A673 (cell line): ENCODE data around the gene AKAP8. TPM values are rescaled to one million over a fixed set of nuclear protein-coding genes. Genes with fewer than 3 reads are reported as not detected.
"Not testable (repeated sequence)": the region's sequence is repeated elsewhere in the genome, so short reads cannot be mapped to it uniquely, and the experiment has no call there.

Experiments
- BruUV-seq: library from RNA; stranded (reverse); fragments of 400-500 nt; replicated peaks from 2 replicates; lab custom pipeline; 2021; lab: Mats Ljungman, UMichigan
- CTCF ChIA-PET: fragments of 300-600 bp; sonication (Branson Sonifier 250); formaldehyde crosslinking; loops from one replicate; lab custom pipeline; 2022; ENCODE audit warnings: antibody characterized with exemption; lab: Charles Lee
- POLR2A ChIA-PET: fragments of 300-600 bp; sonication (Branson Sonifier 250); formaldehyde crosslinking; loops from one replicate; lab custom pipeline; 2022; ENCODE audit warnings: antibody characterized with exemption; ENCODE audit not compliant: low non-redundant PET; lab: Charles Lee
- DNase-seq: peaks from one replicate; pipeline ENCODE4 v3.0.0-alpha.2; 2015; ENCODE audit warnings: low spot score
- H3K27ac ChIP-seq: fragments of 200-600 bp; sonication (generic); 2 replicates; pipeline ENCODE4 v1.5.1; 2016; ENCODE audit warnings: mixed run types, low read depth, mild to moderate bottlenecking, mixed read lengths, antibody characterized with exemption, low read length; ENCODE audit not compliant: poor library complexity, severe bottlenecking
- H3K27me3 ChIP-seq: fragments of 200-600 bp; sonication (generic); replicated peaks from 2 replicates; pipeline ENCODE4 v1.6.1; 2017; ENCODE audit warnings: mixed run types, low read depth, mild to moderate bottlenecking, mixed read lengths, antibody characterized with exemption, low read length; ENCODE audit not compliant: insufficient read depth, poor library complexity
- H3K36me3 ChIP-seq: fragments of 200-600 bp; sonication (generic); 2 replicates; pipeline ENCODE4 v1.6.1; 2016; ENCODE audit warnings: mixed run types, mild to moderate bottlenecking, mixed read lengths, antibody characterized with exemption, low read length; ENCODE audit not compliant: insufficient read depth, poor library complexity, severe bottlenecking
- H3K4me1 ChIP-seq: fragments of 200-600 bp; sonication (generic); 2 replicates; pipeline ENCODE4 v1.6.1; 2017; ENCODE audit warnings: mixed run types, mild to moderate bottlenecking, mixed read lengths, antibody characterized with exemption, low read length; ENCODE audit not compliant: insufficient read depth, poor library complexity, severe bottlenecking
- H3K4me3 ChIP-seq: fragments of 200-600 bp; sonication (generic); 2 replicates; pipeline ENCODE4 v1.5.1; 2016; ENCODE audit warnings: low read depth, mixed run types, mild to moderate bottlenecking, mixed read lengths, low read length; ENCODE audit not compliant: poor library complexity, severe bottlenecking
- H3K9me3 ChIP-seq: fragments of 200-600 bp; sonication (generic); 2 replicates; pipeline ENCODE4 v1.6.1; 2016; ENCODE audit warnings: mixed run types, low read depth, mild to moderate bottlenecking, mixed read lengths, antibody characterized with exemption, low read length; ENCODE audit not compliant: poor library complexity, severe bottlenecking
- CTCF ChIP-seq: fragments of 300-800, 200-600 bp; sonication (generic); conservative IDR thresholded peaks from 2 replicates; pipeline ENCODE4 v1.5.1; 2017; ENCODE audit warnings: low read depth, mild to moderate bottlenecking, antibody characterized with exemption, low read length, moderate library complexity, mixed read lengths
- EZH2 ChIP-seq: fragments of 200-600 bp; sonication (generic); IDR thresholded peaks from 2 replicates; pipeline ENCODE4 v1.6.1; 2017; ENCODE audit warnings: borderline replicate concordance, low read depth, mild to moderate bottlenecking, mixed read lengths, antibody characterized with exemption, low read length; ENCODE audit not compliant: poor library complexity, severe bottlenecking
- intact Hi-C: fragments of 100-400 bp; cut with micrococcal nuclease; formaldehyde crosslinking; loops from one replicate; pipeline ENCODE4 v1.10.0; 2022; ENCODE audit not compliant: unreplicated experiment
- total RNA-seq: library from RNA; stranded (reverse); gene quantifications from 2 replicates; pipeline ENCODE4 v1.2.3, GENCODE V29; 2021

The AKAP8 gene
- total RNA-seq, 1 experiment from 2014 or later: 48.4 TPM

- Histone ChIP-seq H3K4me1 (no peaks in the 10 kb centered on the region), H3K36me3 (peaks cover 64% of the 10 kb centered on the region), H3K27me3 (no peaks in the 10 kb centered on the region), H3K9me3 (no peaks in the 10 kb centered on the region), H3K4me3 (no peak overlapping the region), H3K27ac (no peak overlapping the region)
- BruUV-seq: no TSS peak
- ChIA-PET POLR2A (no interaction called here), CTCF (no interaction called here)
- intact Hi-C loops: no loop called here
- TF ChIP-seq CTCF: no peak
- no peak for TF ChIP-seq EZH2
- no peak for DNase-seq
These were observed 12.1 kb downstream of the AKAP8 start for GRCh38 chr19:15367439-15367838.

- Histone ChIP-seq H3K36me3 (peaks cover 61% of the 10 kb centered on the region), H3K4me1 (no peaks in the 10 kb centered on the region), H3K27ac (no peak overlapping the region), H3K27me3 (no peaks in the 10 kb centered on the region), H3K9me3 (no peaks in the 10 kb centered on the region), H3K4me3 (no peak overlapping the region)
- TF ChIP-seq CTCF (no peak), EZH2 (no peak)
- intact Hi-C loops: no loop called here
- CTCF ChIA-PET: interaction anchor here (0.5 kb wide), 1 partner anchor 67 kb away, joined by 7 read pairs; no protein-coding TSS in a partner anchor
- no peak for DNase-seq
- POLR2A ChIA-PET: no interaction called here
- BruUV-seq: no TSS peak
These were observed 14.3 kb downstream of the AKAP8 start for GRCh38 chr19:15365264-15365663.

GRCh38 chr19:15363791-15364190 is 15.8 kb downstream of the AKAP8 start:
- peaks cover 62% of the 10 kb centered on the region for H3K36me3 ChIP-seq
- POLR2A ChIA-PET: not testable (repeated sequence)

GRCh38 chr19:15363048-15363447 is 16.5 kb downstream of the AKAP8 start:
- H3K4me3 ChIP-seq, POLR2A ChIA-PET, H3K27ac ChIP-seq, H3K4me1 ChIP-seq, H3K27me3 ChIP-seq, CTCF ChIA-PET, BruUV-seq, DNase-seq, intact Hi-C loops, H3K9me3 ChIP-seq: not testable (repeated sequence)
- H3K36me3 ChIP-seq: peaks cover 63% of the 10 kb centered on the region

More at GRCh38 chr19:15363791-15364190, 15.8 kb downstream of the AKAP8 start:
- DNase-seq, BruUV-seq, CTCF ChIA-PET, H3K27me3 ChIP-seq, intact Hi-C loops, H3K4me3 ChIP-seq, H3K4me1 ChIP-seq, H3K9me3 ChIP-seq, H3K27ac ChIP-seq: not testable (repeated sequence)

- intact Hi-C loops, H3K27me3 ChIP-seq, H3K27ac ChIP-seq, BruUV-seq, H3K4me3 ChIP-seq, CTCF ChIA-PET, DNase-seq, H3K9me3 ChIP-seq, POLR2A ChIA-PET, H3K4me1 ChIP-seq: not testable (repeated sequence)
- peaks cover 60% of the 10 kb centered on the region for H3K36me3 ChIP-seq
These were observed 19.6 kb downstream of the AKAP8 start for GRCh38 chr19:15360015-15360414.
